ENCODE data around the gene TNFRSF11A. TPM values are rescaled to one million over a fixed set of nuclear protein-coding genes. Genes with fewer than 3 reads are reported as not detected.
A peak's percentile ranks its signal among the peaks of the same experiment; 100 is the strongest.

TNFRSF11A gene
- total RNA-seq, 4 donors from 2014 or later, result 1.4 to 3.2 (median 1.8) TPM; not detected in 1

GRCh38 chr18:62412231-62412979 is 87.3 kb downstream of the TNFRSF11A start:
- Histone ChIP-seq H3K27me3 (no peaks in the 10 kb centered on the region), H3K4me1 (peaks cover 4 to 6% of the 10 kb centered on the region in 2 donors), H3K27ac (peak overlapping the region in 1 of 4 donors; percentile 37), H3K9me3 (no peaks in the 10 kb centered on the region), H3K36me3 (no peaks in the 10 kb centered on the region), H3K4me3 (no peak overlapping the region)
- in situ Hi-C loops (cut with MboI; ENCODE audit: low sequenced_read_pairs in 4 of 4), result no loop called here
- DNase-seq, result no peak
- intact Hi-C loops (cut with DNase I; ENCODE audit: low total_unique reads), result no loop called here
- ATAC-seq, result peak in 1 of 2 donors; percentile 30
- TF ChIP-seq POLR2A (IDR thresholded peaks at IDR 0.05) (no peak), CTCF (IDR thresholded peaks at IDR 0.05 in 4 of 5, conservative IDR thresholded peaks at IDR 0.05 in 1 of 5) (no peak)

- TF ChIP-seq POLR2A (IDR thresholded peaks at IDR 0.05) (no peak), CTCF (IDR thresholded peaks at IDR 0.05 in 4 of 5, conservative IDR thresholded peaks at IDR 0.05 in 1 of 5) (no peak)
- Histone ChIP-seq H3K27me3 (no peaks in the 10 kb centered on the region), H3K9me3 (no peaks in the 10 kb centered on the region), H3K27ac (peak overlapping the region in 1 of 4 donors; percentile 34), H3K36me3 (no peaks in the 10 kb centered on the region), H3K4me1 (peaks cover 4 to 6% of the 10 kb centered on the region in 2 donors), H3K4me3 (no peak overlapping the region)
- intact Hi-C loops (cut with DNase I; ENCODE audit: low total_unique reads) (no loop called here), in situ Hi-C loops (cut with MboI; ENCODE audit: low sequenced_read_pairs in 4 of 4) (no loop called here)
- DNase-seq (no peak), ATAC-seq (peak; percentile 53 to 72)
These were observed 88.1 kb downstream of the TNFRSF11A start for GRCh38 chr18:62413206-62413605.

- Histone ChIP-seq H3K36me3 (no peaks in the 10 kb centered on the region), H3K9me3 (no peaks in the 10 kb centered on the region), H3K27me3 (no peaks in the 10 kb centered on the region), H3K4me1 (peaks cover 0 to 1% of the 10 kb centered on the region in 2 donors), H3K4me3 (no peak overlapping the region), H3K27ac (no peak overlapping the region)
- no peak for TF ChIP-seq POLR2A (IDR thresholded peaks at IDR 0.05)
- TF ChIP-seq CTCF (IDR thresholded peaks at IDR 0.05 in 4 of 5, conservative IDR thresholded peaks at IDR 0.05 in 1 of 5), result no peak
- intact Hi-C loops (cut with DNase I; ENCODE audit: low total_unique reads) (no loop called here), in situ Hi-C loops (cut with MboI; ENCODE audit: low sequenced_read_pairs in 4 of 4) (no loop called here)
- DNase-seq (no peak), ATAC-seq (no peak)
These were observed 93.1 kb downstream of the TNFRSF11A start for GRCh38 chr18:62418258-62418657.

- H3K27me3 ChIP-seq, result no peaks in the 10 kb centered on the region
- H3K4me3 ChIP-seq, result no peak overlapping the region
- intact Hi-C loops (cut with DNase I; ENCODE audit: low total_unique reads), result no loop called here
- H3K27ac ChIP-seq, result peak overlapping the region in 3 of 4 donors; percentile 37 to 49 (median 45)
- H3K4me1 ChIP-seq, result peaks cover 12 to 13% of the 10 kb centered on the region in 2 donors
- DNase-seq, result no peak
- no peaks in the 10 kb centered on the region for H3K36me3 ChIP-seq
- no peaks in the 10 kb centered on the region for H3K9me3 ChIP-seq
- TF ChIP-seq CTCF (IDR thresholded peaks at IDR 0.05 in 4 of 5, conservative IDR thresholded peaks at IDR 0.05 in 1 of 5) (no peak), POLR2A (IDR thresholded peaks at IDR 0.05) (no peak)
- no peak for ATAC-seq
- in situ Hi-C loops (cut with MboI; ENCODE audit: low sequenced_read_pairs in 4 of 4), result no loop called here
These were observed 95.0 kb downstream of the TNFRSF11A start for GRCh38 chr18:62420151-62420512.

Measured in gastrocnemius medialis (tissue), 4 donors.